Measurements from ENCODE around the gene ARHGEF12. TPM values are rescaled to one million over a fixed set of nuclear protein-coding genes. Genes with fewer than 3 reads are reported as not detected.

The ARHGEF12 gene
- total RNA-seq, 8 experiments from 2014 or later, result 37.5 to 108 (median 48.2) TPM

DNA sequence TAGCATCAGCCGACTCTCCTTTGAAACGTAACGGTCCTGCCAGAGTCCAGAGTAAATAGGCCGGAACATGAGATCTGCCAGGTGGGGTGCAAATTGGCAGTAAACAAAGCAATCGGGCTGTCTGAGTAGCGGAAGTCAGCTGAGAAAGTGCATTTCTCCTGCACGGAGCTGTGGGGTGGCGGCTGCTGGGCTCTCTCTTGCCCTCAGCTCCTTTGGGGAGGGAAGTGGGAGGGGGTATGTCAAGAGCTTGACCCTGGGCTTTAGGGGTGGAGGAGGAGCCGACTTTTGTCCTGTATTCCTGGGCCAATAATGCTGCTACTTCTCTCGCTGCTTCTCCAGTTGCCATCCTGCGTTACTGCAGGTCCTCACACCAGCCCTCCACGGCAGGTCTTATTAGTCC lies 187.0 kb downstream of the ARHGEF12 start:
- WGBS, 10 experiments, result 34 to 63% (median 50%) methylated on average over 1 to 9 of the region's 12 CpGs; no CpG with 5 or more reads in 3 of the 10 experiments
- in situ Hi-C loops (cut with MboI; ENCODE audit: low pct_unique_long_range_greater_than_20kb in 2 of 9, low sequenced_read_pairs in 9 of 9, unreplicated experiment in 9 of 9), result loop anchor here in 8 of 9 experiments (25.0 kb wide), 5 partner anchors 164 to 589 kb away; partner anchors contain the start of gene TECTA (in 1 of the 8)

DNA sequence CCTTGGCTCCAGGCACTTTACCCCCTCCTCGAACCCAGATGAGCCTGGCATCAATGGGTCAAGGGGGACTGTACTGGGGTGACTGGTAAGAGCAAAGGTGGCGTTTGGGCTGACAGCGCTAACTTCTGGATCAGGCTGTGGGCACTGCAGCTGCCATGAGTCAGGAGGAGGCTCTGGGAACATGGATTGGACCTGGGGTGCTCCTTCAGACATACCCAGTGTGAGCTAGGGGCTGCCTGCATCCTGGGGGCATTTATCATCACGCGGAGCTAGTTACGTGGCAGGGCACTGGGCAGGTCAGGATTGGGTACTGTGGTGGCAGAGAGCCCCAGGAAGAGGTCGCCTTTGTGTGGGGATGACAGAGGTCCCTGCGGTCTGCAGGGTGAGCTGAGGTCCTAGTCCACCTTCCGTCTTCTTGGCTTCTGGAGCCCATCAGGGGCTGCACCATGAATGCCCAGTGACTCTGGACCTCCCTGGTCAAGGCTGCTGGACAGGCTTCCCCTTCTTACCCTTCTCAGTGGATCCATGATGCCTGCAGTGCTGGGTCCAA lies 188.4 kb downstream of the ARHGEF12 start:
- ATAC-seq (replicated peaks in 6 of 8), result no peak
- 57 to 67% methylated on average over 3 to 4 of the region's 9 CpGs; no CpG with 5 or more reads in 8 of the 10 experiments for WGBS, 10 experiments
- peaks cover 4 to 9% of the 10 kb centered on the region in 2 donors for H3K4me1 ChIP-seq (replicated peaks in 1 of 2)
- in situ Hi-C loops (cut with MboI; ENCODE audit: low pct_unique_long_range_greater_than_20kb in 2 of 9, low sequenced_read_pairs in 9 of 9, unreplicated experiment in 9 of 9), result loop anchor here in 8 of 9 experiments (25.0 kb wide), 5 partner anchors 163 to 588 kb away; partner anchors contain the start of gene TECTA (in 1 of the 8)
- no peak overlapping the region for H3K27ac ChIP-seq
- H3K4me3 ChIP-seq, result no peak overlapping the region

More for the DNA sequence above, 187.0 kb downstream of the ARHGEF12 start:
- Histone ChIP-seq H3K4me3 (no peak overlapping the region), H3K27ac (no peak overlapping the region), H3K4me1 (replicated peaks in 1 of 2) (peaks cover 4 to 10% of the 10 kb centered on the region in 2 donors)
- ATAC-seq (replicated peaks in 6 of 8), result peak in 5 of 8 experiments; percentile 16 to 58 (median 33)

DNA sequence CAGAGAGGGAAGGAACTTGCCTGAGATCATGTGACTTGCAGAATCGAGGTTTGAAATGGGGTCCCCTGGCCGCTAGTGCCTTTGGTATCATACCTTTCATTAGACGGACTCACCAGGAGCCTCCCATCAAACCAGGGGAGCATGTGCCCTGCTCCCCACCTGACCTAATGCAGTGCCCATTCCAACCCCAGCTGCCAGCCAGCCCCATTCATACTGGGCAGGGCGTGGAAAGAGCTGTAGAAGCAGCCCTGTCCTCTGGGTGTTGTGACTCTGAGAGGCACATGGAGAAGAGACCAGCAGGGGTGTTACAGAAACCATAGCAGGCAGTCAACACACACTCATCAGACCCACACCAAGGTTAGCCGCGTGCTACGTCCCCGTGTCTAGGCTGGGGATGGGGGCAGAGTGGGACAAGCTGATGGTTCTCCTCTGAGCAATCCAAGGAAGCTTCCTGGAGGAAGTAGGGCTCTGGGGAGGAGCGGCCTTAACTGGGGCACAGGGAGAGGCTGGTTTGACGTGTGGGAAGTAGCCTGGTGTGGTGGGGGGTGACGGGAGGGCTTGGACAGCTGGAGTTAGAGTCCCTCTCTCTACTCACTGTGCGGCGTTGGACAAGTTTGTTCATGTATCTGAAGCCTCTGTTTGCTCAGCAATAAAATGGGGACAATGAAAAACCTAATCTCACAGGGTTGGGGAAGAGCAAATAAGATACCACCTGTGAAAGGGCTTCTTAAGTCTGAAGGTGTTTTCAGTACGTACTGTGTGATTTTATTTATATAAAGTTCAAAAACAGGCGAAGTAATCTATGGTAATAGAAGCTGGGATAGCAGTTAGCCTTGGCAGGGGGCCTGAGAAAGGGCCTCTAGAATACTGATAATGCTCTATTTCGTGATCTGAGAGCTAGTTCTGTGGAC lies 189.3 kb downstream of the ARHGEF12 start:
- 58 to 100% (median 96%) methylated on average over 2 to 7 of the region's 16 CpGs; no CpG with 5 or more reads in 2 of the 10 experiments for WGBS, 10 experiments
- Histone ChIP-seq H3K27ac (no peak overlapping the region), H3K4me1 (replicated peaks in 1 of 2) (peaks cover 8 to 9% of the 10 kb centered on the region in 2 donors), H3K4me3 (no peak overlapping the region)
- no peak for ATAC-seq (replicated peaks in 6 of 8)
- in situ Hi-C loops (cut with MboI; ENCODE audit: low pct_unique_long_range_greater_than_20kb in 2 of 9, low sequenced_read_pairs in 9 of 9, unreplicated experiment in 9 of 9), result no loop called here

DNA sequence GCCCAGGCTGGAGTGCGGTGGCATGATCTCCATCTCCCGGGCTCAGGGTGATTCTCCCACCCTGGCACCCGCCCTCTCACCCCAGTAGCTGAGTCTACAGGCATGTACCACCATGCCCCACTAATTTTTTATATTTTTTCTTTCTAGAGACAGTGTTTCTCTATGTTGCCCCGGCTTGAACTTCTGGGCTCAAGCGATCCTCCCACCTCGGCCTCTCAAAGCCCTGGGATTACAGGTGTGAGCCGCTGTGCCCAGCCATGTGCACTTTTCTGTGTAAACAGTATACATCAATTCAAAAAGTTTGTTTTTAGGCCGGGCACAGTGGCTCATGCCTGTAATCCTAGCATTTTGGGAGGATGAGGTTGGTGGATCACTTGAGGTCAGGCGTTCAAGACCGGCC lies 190.0 kb downstream of the ARHGEF12 start:
- 40 to 100% (median 91%) methylated on average over 1 to 9 of the region's 10 CpGs; no CpG with 5 or more reads in 1 of the 10 experiments for WGBS, 10 experiments
- Histone ChIP-seq H3K4me3 (no peak overlapping the region), H3K4me1 (replicated peaks in 1 of 2) (peaks cover 8 to 9% of the 10 kb centered on the region in 2 donors), H3K27ac (no peak overlapping the region)
- in situ Hi-C loops (cut with MboI; ENCODE audit: low pct_unique_long_range_greater_than_20kb in 2 of 9, low sequenced_read_pairs in 9 of 9, unreplicated experiment in 9 of 9), result no loop called here
- no peak for ATAC-seq (replicated peaks in 6 of 8)

DNA sequence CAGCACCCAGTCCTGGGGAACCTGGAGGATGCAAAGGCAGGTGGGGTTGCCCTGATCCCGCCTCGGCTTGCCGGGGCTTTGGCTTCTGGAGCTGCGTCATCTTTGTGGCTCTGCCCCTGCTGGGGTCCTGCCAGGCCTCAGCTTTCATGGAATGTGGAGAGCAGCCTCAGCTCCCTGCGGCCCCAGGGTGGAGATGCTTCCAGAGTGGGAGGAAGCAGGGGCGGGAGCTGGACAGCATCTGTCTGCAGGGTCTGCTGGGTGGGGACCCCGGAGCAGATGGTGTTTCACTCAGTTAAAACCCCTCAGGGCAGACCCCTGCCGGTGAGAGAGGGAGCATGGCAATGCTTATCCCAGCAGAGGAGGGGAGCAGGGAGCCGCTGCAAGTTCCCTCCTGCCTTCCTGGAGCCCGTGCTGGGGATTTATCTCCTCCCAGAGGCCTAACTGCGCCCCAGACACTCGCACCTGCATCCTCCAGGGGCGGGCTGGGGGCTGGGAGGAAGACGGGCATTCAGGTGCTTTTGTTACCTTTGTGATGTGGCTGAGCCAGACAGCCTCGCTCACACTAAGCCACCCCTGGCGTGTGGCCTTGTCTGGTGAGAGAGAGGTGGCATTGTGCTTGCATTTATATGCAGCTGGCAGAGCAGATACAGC lies 191.0 kb downstream of the ARHGEF12 start:
- Histone ChIP-seq H3K4me3 (no peak overlapping the region), H3K4me1 (replicated peaks in 1 of 2) (peaks cover 12 to 14% of the 10 kb centered on the region in 2 donors), H3K27ac (no peak overlapping the region)
- in situ Hi-C loops (cut with MboI; ENCODE audit: low pct_unique_long_range_greater_than_20kb in 2 of 9, low sequenced_read_pairs in 9 of 9, unreplicated experiment in 9 of 9), result no loop called here
- peak; percentile 51 to 92 (median 74) for ATAC-seq (replicated peaks in 6 of 8)
- WGBS, 10 experiments, result 0 to 65% methylated on average over 1 to 4 of the region's 16 CpGs; no CpG with 5 or more reads in 8 of the 10 experiments

DNA sequence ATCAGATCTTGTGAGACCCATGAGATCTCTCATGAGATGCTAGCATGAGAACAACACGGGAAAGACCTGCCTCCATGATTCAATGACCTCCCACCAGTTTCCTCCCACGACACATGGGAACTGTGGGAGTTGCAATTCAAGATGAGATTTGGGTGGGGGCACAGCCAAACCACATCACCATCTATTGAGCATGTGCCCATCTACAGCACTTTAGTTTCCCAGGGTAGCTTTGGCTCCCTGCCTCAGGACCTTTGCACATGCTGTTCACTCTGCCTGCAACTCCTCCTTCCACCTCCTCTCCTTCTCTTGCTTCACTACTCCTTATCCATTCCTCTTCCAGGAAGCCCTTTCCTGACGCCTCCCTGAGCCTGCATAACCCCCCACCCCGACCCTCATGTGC lies 192.5 kb downstream of the ARHGEF12 start:
- H3K4me3 ChIP-seq, result no peak overlapping the region
- 100% methylated on average over 1 of the region's 4 CpGs; no CpG with 5 or more reads in 8 of the 10 experiments for WGBS, 10 experiments
- H3K4me1 ChIP-seq (replicated peaks in 1 of 2), result peaks cover 10 to 20% of the 10 kb centered on the region in 2 donors
- in situ Hi-C loops (cut with MboI; ENCODE audit: low pct_unique_long_range_greater_than_20kb in 2 of 9, low sequenced_read_pairs in 9 of 9, unreplicated experiment in 9 of 9), result no loop called here
- H3K27ac ChIP-seq, result no peak overlapping the region
- ATAC-seq (replicated peaks in 6 of 8), result no peak

DNA sequence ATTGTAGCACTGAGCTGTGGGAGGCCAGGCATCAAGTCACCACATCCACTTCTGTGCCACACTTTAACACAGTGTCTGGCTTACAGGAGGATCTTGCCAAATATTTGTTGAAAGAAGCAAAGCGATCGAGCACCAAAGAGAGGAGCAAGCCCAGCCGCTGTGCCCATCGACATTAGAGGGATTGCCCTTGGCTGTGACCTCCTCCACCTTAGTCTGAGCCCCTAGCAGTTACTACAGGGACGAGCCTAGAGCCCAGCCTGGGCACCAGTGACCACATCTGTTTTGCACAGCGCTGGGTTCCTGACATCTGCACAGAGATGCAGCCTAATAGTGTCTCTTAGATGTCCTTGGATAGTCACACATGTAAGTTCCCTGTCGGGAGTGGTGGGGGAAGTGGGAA lies 193.0 kb downstream of the ARHGEF12 start:
- Histone ChIP-seq H3K4me3 (no peak overlapping the region), H3K27ac (no peak overlapping the region), H3K4me1 (replicated peaks in 1 of 2) (peaks cover 9 to 20% of the 10 kb centered on the region in 2 donors)
- in situ Hi-C loops (cut with MboI; ENCODE audit: low pct_unique_long_range_greater_than_20kb in 2 of 9, low sequenced_read_pairs in 9 of 9, unreplicated experiment in 9 of 9), result no loop called here
- no peak for ATAC-seq (replicated peaks in 6 of 8)
- WGBS, 10 experiments, result 62 to 100% (median 100%) methylated on average over 1 to 2 of the region's 7 CpGs; no CpG with 5 or more reads in 7 of the 10 experiments

DNA sequence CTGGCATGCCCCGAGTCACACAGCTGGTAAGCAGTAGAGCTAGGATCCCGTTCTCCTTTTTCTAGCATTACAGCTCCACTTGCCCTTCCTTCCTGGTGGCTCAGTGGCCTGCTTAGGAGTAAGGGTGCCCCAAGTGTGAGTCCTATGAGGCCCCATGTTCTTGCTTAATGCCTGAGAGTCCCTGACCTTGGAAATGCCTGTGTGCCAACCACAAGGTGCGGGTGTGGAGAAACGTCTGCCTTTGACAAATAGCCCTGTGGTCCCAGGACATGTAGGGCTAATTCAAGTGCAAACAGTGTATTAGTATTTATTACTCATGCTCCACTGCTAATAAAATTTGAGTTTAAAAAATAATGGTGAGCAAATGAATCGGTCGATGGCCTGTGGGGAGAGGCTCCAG lies 193.7 kb downstream of the ARHGEF12 start:
- no peak overlapping the region for H3K27ac ChIP-seq

DNA sequence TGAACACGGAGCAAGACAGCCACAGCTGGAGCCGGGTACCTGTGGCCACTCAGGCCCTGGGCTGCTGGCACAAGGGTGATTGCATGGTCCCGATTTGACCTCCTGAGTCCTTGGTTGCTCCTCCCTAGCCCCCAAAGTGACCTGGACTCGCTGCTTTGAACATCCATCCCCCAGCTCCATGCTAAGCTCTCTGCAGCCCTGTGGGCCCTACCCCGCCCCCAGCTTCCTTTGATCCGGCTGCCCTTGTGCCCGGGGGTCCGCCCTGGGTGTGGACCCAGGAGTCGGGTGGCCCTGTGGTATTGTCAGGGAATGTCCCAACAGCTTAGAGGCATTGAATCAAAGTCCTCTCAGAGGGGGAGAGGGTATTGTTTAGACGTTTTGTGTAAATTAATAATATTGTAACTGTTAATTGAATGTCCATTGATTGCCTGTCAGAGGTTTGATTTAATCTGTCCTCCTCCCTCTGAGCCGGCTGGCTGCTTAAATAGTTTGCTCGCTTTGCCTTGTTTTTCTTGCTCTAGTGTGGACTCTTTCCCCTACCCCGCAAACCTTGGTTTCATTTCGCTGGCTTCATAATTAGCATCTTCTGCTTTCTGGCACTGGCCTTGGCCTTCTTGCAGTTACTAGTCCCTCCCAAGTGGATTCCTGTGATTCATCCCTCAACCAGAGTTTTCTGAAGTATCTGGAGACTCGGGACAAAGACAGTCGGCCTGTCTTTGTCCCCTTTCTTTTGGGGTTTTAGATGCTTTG lies 196.0 kb downstream of the ARHGEF12 start:
- Histone ChIP-seq H3K4me1 (replicated peaks in 1 of 2) (peaks cover 9 to 19% of the 10 kb centered on the region in 2 donors), H3K27ac (no peak overlapping the region), H3K4me3 (no peak overlapping the region)
- in situ Hi-C loops (cut with MboI; ENCODE audit: low pct_unique_long_range_greater_than_20kb in 2 of 9, low sequenced_read_pairs in 9 of 9, unreplicated experiment in 9 of 9), result no loop called here
- 0 to 50% (median 28%) methylated on average over 2 to 8 of the region's 16 CpGs; no CpG with 5 or more reads in 1 of the 10 experiments for WGBS, 10 experiments
- ATAC-seq (replicated peaks in 6 of 8), result peak; percentile 35 to 98 (median 54)

More for the DNA sequence above, 193.7 kb downstream of the ARHGEF12 start:
- peaks cover 9 to 20% of the 10 kb centered on the region in 2 donors for H3K4me1 ChIP-seq (replicated peaks in 1 of 2)
- WGBS, 10 experiments, result 65 to 100% (median 80%) methylated on average over 1 to 6 of the region's 6 CpGs; no CpG with 5 or more reads in 4 of the 10 experiments
- in situ Hi-C loops (cut with MboI; ENCODE audit: low pct_unique_long_range_greater_than_20kb in 2 of 9, low sequenced_read_pairs in 9 of 9, unreplicated experiment in 9 of 9), result no loop called here
- no peak overlapping the region for H3K4me3 ChIP-seq
- peak in 2 of 8 experiments; percentile 21 to 28 for ATAC-seq (replicated peaks in 6 of 8)

DNA sequence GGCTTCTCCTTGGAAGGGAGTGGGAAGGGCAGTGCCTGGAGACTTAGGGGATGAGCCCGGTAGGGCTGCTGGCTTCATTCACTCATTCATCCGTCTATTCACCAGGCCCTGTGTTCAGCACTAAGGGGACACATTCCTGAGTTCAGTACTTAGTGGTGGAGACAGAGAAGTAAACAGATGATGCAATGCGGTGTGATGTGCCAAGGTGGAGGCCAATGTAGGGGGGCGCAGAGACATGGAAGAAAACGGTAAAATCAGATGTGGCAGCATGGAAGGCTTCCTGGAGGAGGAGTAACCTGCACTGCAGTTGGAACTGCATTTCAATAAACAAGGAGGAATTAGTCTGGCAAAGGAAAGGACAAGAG lies 196.6 kb downstream of the ARHGEF12 start:
- Histone ChIP-seq H3K27ac (no peak overlapping the region), H3K4me1 (replicated peaks in 1 of 2) (peaks cover 9 to 15% of the 10 kb centered on the region in 2 donors), H3K4me3 (no peak overlapping the region)
- 0 to 100% (median 62%) methylated on average over 1 to 4 of the region's 5 CpGs; no CpG with 5 or more reads in 1 of the 10 experiments for WGBS, 10 experiments
- peak in 7 of 8 experiments; percentile 11 to 72 (median 64) for ATAC-seq (replicated peaks in 6 of 8)
- in situ Hi-C loops (cut with MboI; ENCODE audit: low pct_unique_long_range_greater_than_20kb in 2 of 9, low sequenced_read_pairs in 9 of 9, unreplicated experiment in 9 of 9), result no loop called here

DNA sequence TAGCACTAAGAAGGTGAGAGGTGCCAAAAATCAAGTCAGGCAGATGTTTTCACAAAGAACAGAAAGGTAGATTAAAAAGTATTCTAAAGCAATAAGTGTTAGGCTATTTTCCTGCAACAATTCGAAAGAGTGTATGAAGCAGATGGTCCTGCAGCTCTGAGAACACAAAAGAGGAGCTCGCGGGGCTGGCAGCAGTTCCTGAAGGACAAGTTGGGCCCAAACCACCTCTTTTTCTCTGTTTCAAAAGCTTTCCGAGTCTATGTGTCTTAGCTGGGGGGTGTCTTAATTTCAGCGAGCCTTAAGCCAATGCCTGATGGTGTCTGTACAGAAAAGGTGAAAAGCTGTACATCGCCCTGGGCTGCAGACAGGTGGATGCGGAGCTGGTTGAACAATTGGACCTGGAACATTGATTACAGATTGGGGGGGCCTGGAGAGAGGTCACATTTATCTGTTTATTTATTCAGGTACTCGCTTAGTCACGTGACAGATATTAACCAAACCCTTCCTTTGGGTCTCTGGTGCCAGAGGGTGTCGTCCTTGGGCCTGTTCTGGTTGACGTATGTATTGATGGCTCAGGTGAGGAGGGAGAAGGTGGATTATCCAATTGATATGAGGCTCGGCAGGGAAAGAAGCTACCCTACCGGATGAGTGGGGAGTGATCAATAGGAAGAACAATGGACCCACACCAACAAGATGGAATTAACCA lies 200.0 kb downstream of the ARHGEF12 start:
- ATAC-seq (replicated peaks in 6 of 8), result no peak
- peaks cover 12 to 17% of the 10 kb centered on the region in 2 donors for H3K4me1 ChIP-seq (replicated peaks in 1 of 2)
- in situ Hi-C loops (cut with MboI; ENCODE audit: low pct_unique_long_range_greater_than_20kb in 2 of 9, low sequenced_read_pairs in 9 of 9, unreplicated experiment in 9 of 9), result no loop called here
- WGBS, 10 experiments, result 52 to 100% (median 88%) methylated on average over 1 to 11 of the region's 13 CpGs
- H3K27ac ChIP-seq, result no peak overlapping the region
- no peak overlapping the region for H3K4me3 ChIP-seq

DNA sequence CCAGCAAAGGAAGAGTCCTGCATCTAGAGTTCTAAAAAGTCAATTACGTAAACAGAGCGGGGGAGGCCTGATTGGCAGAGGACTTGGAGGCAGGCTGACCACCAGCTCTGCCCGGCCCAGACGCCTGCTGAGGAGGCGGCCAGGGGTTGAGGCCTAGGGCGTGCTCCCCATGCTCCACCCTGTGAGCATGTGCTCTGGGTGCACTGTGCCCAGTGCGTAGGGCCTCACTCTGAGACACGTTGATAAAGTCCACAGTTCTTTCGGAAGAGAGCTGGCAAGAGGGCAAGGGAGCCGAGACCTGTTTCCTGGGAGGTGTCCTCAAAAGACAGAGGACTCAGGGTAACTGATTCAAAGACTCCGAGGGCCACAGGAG lies 200.6 kb downstream of the ARHGEF12 start:
- no peak overlapping the region for H3K4me3 ChIP-seq
- H3K4me1 ChIP-seq (replicated peaks in 1 of 2), result peaks cover 12 to 15% of the 10 kb centered on the region in 2 donors
- no peak for ATAC-seq (replicated peaks in 6 of 8)
- no peak overlapping the region for H3K27ac ChIP-seq
- in situ Hi-C loops (cut with MboI; ENCODE audit: low pct_unique_long_range_greater_than_20kb in 2 of 9, low sequenced_read_pairs in 9 of 9, unreplicated experiment in 9 of 9), result no loop called here
- WGBS, 10 experiments, result 62 to 100% (median 84%) methylated on average over 1 to 4 of the region's 11 CpGs; no CpG with 5 or more reads in 2 of the 10 experiments
